HL-60 (cell line): ENCODE results near the gene MMP12.

ENCODE experiments used
- DNase-seq, 2 experiments: peaks; one replicate each; pipeline ENCODE4 v3.0.0-alpha.2; 2010 to 2020; ENCODE audit warnings: low read depth in 1 of 2, low spot score in 1 of 2
- H3K27ac ChIP-seq: fragments of 250-450 bp; sonication (Bioruptor Pico); replicated peaks from 2 replicates; pipeline ENCODE4 v1.5.1; 2020; ENCODE audit warnings: mild to moderate bottlenecking, moderate library complexity
- H3K27me3 ChIP-seq: fragments of 250-450 bp; sonication (Bioruptor Pico); 2 replicates; pipeline ENCODE4 v1.5.1; 2021; ENCODE audit warnings: mild to moderate bottlenecking, moderate library complexity; ENCODE audit not compliant: insufficient read depth, poor library complexity, severe bottlenecking
- H3K4me3 ChIP-seq: replicated peaks from 2 replicates; pipeline ENCODE4 v1.5.1; 2011; ENCODE audit warnings: mild to moderate bottlenecking, control low read depth, low read length; ENCODE audit not compliant: insufficient read depth
- CTCF ChIP-seq: IDR thresholded peaks from one replicate; pipeline ENCODE4 v1.5.1; 2011; ENCODE audit warnings: low read length, control low read depth, inconsistent platforms; ENCODE audit not compliant: insufficient read depth
- GABPA ChIP-seq: IDR thresholded peaks from 2 replicates; pipeline ENCODE4 v1.6.1; 2012; ENCODE audit warnings: low read depth
- POLR2AphosphoS5 ChIP-seq: IDR thresholded peaks from 2 replicates; pipeline ENCODE4 v1.6.1; 2012; ENCODE audit warnings: low read depth
- SPI1 ChIP-seq: IDR thresholded peaks from 2 replicates; pipeline ENCODE4 v1.6.1; 2012; ENCODE audit warnings: low read depth, mild to moderate bottlenecking, borderline replicate concordance
- TF ChIP-seq, protein P1 (sequence below): IDR thresholded peaks from 2 replicates; pipeline ENCODE4 v1.6.1; 2012; ENCODE audit warnings: low read depth; ENCODE audit not compliant: insufficient replicate concordance

The MMP12 gene

DNA sequence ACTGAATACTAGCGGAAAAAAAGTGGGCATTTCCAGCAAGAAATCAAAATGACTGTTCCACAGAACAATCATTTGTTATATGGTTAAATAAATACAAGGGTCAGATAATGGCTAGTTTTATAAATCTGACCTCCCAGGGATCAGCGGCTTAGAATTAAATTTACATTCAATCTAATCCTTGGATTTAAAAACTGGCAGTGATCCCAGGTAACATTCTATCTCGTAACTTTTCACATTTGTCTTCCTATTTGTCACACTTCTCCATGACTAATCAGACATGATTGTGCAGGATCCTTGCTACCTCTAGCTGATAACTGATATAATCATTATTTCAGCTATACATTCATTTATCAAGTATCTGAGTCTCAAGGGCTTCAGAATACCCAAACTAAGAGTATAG is 28.5 kb downstream of the MMP12 start:
- Histone ChIP-seq H3K4me3 (no peak overlapping the region), H3K27ac (no peak overlapping the region), H3K27me3 (peaks cover 3% of the 10 kb centered on the region)
- TF ChIP-seq GABPA = no peak
- TF ChIP-seq CTCF = no peak
- no peak for TF ChIP-seq POLR2AphosphoS5
- no peak for TF ChIP-seq SPI1
- TF ChIP-seq, protein P1, sequence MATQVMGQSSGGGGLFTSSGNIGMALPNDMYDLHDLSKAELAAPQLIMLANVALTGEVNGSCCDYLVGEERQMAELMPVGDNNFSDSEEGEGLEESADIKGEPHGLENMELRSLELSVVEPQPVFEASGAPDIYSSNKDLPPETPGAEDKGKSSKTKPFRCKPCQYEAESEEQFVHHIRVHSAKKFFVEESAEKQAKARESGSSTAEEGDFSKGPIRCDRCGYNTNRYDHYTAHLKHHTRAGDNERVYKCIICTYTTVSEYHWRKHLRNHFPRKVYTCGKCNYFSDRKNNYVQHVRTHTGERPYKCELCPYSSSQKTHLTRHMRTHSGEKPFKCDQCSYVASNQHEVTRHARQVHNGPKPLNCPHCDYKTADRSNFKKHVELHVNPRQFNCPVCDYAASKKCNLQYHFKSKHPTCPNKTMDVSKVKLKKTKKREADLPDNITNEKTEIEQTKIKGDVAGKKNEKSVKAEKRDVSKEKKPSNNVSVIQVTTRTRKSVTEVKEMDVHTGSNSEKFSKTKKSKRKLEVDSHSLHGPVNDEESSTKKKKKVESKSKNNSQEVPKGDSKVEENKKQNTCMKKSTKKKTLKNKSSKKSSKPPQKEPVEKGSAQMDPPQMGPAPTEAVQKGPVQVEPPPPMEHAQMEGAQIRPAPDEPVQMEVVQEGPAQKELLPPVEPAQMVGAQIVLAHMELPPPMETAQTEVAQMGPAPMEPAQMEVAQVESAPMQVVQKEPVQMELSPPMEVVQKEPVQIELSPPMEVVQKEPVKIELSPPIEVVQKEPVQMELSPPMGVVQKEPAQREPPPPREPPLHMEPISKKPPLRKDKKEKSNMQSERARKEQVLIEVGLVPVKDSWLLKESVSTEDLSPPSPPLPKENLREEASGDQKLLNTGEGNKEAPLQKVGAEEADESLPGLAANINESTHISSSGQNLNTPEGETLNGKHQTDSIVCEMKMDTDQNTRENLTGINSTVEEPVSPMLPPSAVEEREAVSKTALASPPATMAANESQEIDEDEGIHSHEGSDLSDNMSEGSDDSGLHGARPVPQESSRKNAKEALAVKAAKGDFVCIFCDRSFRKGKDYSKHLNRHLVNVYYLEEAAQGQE = no peak
- no peak for DNase-seq

DNA sequence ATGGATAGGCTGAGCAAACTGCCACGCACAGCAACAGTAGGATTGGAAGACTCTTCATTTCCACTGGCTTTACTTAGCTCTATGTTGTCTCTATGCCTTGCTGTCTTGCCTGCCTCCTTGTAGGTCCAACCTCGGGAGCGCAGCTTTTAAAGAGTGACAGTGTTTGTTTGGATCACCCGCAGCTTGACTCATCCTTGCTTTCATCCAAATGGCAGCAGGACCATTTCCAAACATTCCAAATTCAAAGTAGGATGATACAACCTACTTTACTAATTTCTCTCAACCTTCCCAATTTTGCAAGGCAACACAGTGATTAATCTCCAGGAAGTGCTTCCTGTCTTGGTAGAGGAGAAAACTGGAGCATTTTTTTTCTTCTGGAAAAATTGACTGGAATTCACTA is 31.3 kb downstream of the MMP12 start, which contains the start of gene MMP3:
Gene MMP3 (minus strand): TSS at position 121 of the 400 bp plus-strand sequence. CDS start 63 bp downstream, at position 58.
- TF ChIP-seq, protein P1 = no peak
- no peak for TF ChIP-seq POLR2AphosphoS5
- TF ChIP-seq GABPA = no peak
- TF ChIP-seq SPI1 = no peak
- no peak for TF ChIP-seq CTCF
- Histone ChIP-seq H3K27ac (no peak within 1 kb of the TSS), H3K27me3 (peaks cover 3% of the 10 kb centered on the region), H3K4me3 (no peak within 1 kb of the TSS)
- no peak for DNase-seq

- DNase-seq = no peak
- Histone ChIP-seq H3K27me3 (peaks cover 3% of the 10 kb centered on the region), H3K4me3 (no peak overlapping the region), H3K27ac (no peak overlapping the region)
- no peak for TF ChIP-seq SPI1
- TF ChIP-seq, protein P1 = no peak
- TF ChIP-seq GABPA = no peak
- TF ChIP-seq POLR2AphosphoS5 = no peak
- TF ChIP-seq CTCF = no peak
Observed at GRCh38 chr11:102842930-102843329, 31.9 kb downstream of the MMP12 start.
